ENCODE results near the gene HSD17B12.

DNA sequence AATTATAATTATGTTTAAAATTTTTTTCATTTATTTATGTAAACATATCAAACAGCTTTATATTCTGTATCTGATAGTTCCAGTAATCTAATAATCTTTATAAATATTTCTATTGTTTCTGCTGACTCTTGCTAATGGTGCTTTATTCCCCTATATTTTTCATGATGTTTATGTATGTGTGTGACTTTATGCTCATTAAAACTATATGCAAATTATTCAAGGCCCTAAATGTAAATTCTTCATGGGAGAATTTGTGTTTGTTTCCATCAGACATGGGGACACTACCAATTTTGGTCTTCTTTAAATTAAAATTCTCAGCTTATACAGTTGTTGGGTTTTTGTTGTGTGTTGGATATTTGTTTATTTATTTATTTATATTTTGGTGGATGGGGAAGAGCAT is 186.4 kb downstream of the HSD17B12 start:
- TF ChIP-seq, protein P1, sequence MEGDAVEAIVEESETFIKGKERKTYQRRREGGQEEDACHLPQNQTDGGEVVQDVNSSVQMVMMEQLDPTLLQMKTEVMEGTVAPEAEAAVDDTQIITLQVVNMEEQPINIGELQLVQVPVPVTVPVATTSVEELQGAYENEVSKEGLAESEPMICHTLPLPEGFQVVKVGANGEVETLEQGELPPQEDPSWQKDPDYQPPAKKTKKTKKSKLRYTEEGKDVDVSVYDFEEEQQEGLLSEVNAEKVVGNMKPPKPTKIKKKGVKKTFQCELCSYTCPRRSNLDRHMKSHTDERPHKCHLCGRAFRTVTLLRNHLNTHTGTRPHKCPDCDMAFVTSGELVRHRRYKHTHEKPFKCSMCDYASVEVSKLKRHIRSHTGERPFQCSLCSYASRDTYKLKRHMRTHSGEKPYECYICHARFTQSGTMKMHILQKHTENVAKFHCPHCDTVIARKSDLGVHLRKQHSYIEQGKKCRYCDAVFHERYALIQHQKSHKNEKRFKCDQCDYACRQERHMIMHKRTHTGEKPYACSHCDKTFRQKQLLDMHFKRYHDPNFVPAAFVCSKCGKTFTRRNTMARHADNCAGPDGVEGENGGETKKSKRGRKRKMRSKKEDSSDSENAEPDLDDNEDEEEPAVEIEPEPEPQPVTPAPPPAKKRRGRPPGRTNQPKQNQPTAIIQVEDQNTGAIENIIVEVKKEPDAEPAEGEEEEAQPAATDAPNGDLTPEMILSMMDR (IDR thresholded peaks at IDR 0.05): no peak
- TF ChIP-seq EZH2 (IDR thresholded peaks at IDR 0.05): no peak

All from neural progenitor cell (in vitro differentiated cells).